ENCODE results near the gene HEXD.
A peak's percentile ranks its signal among the peaks of the same experiment; 100 is the strongest.

Gene HEXD

DNA sequence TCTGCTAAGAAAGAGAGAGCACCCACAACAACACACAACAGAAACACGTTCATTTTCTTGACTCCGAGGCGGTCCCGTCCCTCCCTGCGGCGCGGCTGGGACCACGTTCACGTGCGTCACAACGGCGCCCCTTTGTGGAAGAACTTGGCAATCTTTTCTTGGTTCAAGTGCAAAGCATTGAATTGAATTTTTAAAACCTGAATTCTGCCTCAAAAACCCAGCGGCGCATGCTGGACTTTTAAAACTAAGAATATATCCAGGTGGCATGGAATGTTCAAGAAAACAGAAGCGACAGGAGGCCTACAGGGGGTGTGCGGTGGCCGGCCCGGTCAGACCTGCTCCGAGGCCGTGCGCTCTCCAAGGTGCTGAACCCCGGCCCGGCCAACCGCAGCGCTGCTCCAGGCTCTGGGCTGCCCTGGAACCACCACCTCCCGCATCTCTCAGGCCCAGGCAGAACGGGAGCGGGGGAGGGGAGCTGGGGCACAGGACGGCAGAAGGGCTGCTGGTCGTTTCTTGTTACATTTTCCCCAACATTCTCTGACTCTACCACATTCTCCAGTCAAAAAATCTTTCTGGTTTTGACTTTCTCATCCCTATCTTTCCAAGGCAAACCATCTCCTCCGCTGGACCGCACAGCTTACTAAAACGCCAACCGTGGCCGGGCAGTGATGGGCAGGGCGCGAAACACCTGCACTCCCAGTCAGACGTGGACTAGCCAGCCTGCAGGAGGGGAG, 3.4 kb upstream of the HEXD start:
- peak; percentile 38 to 56 (median 42) for DNase-seq (ENCODE audit: low read depth in 2 of 3, low spot score in 2 of 3)

DNA sequence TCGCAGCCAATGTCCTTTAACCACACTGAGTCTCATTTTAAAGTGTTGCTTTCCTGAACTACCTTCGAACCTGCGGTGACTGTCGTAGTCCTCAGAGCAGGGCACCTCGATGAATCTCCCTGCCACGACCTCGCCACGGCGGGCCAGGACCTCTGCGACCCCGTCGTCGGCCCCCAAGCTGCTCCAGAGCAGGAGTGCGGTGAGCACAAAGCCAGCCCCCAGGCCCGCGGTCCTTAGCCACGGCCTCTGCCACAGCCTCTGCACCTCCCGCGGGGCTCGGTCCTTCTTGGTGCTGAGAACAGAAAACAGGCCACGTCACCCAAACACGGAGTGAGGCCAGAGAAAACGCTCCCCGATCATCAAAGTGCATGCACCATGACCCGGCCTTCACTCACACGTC, 2.8 kb upstream of the HEXD start:
- DNase-seq (ENCODE audit: low read depth in 2 of 3, low spot score in 2 of 3), result no peak

DNA sequence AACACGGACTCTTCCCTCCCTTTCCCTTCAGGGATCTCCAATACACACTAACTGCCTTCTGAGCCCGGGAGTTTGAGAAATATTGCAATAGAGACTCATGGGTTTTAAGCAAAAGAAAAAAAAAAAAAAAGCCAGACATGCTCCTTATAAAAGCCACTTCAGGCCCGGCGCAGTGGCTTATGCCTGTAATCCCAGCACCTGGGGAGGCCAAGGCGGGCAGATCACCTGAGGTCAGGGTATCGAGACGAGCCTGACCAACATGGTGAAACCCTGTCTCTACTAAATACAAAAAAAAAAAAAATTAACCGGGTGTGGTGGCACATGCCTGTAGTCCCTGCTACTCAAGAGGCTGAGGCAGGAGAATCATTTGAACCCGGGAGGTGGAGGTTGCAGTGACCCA, 2.4 kb upstream of the HEXD start:
- no peak for DNase-seq (ENCODE audit: low read depth in 2 of 3, low spot score in 2 of 3)

DNA sequence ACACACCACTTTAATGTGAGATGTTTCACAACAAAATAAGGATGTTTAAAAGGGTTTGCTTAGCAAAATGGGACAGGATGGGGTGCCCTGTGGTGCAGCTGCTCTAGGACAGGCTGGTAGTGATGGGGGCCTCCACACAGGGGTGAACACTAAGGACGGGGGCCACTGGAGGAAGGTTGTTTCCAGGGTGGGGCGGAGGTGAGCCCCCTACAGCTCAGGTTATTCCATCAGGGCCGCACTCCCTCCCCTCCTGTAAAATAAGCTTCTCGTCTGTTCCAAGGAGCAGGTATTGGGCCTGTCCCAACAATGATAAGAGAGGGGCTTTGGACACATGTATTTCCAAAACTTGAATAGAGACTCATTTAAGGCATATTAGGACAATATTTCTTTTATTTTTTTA, 1.9 kb upstream of the HEXD start:
- DNase-seq (ENCODE audit: low read depth in 2 of 3, low spot score in 2 of 3), result no peak

DNA sequence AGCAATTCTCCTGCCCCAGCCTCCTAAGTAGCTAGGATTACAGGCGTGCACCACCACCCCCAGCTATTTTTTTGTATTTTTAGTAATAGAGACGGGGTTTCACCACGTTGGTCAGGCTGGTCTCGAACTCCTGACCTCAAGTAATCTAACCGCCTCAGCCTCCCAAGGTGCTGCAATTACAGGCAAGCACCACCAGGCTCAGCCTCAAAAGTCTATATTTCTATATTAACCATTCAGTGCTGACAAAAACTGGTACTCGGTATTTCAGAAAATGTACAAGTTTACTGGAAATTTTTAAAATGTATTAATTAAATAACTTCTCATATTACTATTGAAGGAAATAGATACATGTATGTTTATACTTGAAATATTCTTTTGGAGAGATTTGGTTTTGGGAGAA, 1.4 kb upstream of the HEXD start:
- DNase-seq (ENCODE audit: low read depth in 2 of 3, low spot score in 2 of 3), result no peak

DNA sequence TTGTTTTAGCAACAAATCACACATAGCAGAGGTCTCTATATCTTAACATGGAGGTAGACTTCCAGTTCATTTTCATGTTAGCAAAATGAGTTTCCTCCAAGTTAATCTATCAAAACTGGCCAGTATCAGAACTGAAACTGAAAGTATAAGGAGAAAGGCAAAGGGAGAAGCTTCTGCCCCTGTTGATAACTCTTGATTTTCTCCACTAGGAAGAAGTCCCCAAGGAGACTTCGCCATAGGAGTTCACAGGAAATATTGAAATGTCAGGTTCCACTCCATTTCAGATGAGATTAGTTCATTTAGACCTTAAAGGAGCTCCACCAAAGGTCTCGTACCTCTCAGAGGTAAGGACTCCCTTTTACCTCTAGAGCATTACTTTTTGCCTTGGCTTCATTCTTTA, 1.4 kb downstream of the HEXD start:
- DNase-seq (ENCODE audit: low read depth in 2 of 3, low spot score in 2 of 3), result no peak

DNA sequence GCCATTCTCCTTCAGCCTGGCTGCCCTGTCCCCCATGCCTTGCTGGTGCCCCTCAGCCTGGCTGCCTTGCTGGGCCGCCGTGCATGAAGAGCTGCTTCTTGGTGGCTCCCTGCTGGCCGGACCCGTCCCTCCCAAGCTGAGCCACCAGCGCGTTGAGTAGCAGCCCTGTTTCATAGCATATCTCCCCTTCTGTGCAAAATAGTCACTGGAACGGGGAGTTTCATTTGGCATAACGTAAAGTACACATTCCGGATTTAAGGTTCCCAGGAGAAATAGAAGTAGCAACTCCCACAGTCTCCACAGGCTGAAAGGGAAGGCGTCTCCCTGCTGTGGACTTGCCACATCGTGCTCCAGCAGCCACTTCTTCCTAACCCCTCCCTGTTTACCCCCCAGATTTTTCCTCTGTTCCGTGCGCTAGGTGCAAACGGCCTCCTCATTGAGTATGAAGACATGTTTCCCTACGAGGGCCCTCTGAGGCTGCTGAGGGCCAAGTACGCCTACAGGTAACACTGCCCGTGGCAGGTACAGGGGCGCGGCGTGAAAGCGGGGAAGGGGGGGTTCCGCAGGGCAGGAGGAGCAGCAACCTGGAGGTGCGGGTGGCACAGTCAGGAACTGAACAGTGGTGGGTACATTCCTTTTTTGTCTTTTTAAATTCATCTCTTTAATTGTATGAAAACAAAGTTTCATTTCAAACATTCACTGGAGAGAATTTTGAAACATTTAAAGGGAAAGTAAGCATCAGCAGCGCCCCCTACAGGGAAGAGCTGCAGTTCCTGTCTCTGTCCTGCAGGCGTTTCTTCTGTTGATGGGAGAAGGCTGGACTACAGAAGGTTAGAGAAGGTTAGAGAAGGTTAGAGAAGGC, 6.1 kb downstream of the HEXD start:
- DNase-seq (ENCODE audit: low read depth in 2 of 3, low spot score in 2 of 3), result peak in 1 of 3 experiments; percentile 49

DNA sequence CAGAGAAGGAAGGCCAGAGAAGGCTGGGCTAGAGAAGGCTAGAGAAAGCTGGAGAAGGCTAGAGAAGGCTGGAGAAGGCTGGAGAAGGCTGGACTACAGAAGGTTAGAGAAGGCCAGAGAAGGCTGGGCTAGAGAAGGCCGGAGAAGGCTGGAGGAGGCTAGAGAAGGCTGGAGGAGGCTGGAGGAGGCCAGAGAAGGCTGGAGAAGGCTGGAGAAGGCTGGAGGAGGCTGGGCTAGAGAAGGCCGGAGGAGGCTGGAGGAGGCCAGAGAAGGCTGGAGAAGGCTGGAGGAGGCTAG, 6.7 kb downstream of the HEXD start:
- DNase-seq (ENCODE audit: low read depth in 2 of 3, low spot score in 2 of 3), result no peak

DNA sequence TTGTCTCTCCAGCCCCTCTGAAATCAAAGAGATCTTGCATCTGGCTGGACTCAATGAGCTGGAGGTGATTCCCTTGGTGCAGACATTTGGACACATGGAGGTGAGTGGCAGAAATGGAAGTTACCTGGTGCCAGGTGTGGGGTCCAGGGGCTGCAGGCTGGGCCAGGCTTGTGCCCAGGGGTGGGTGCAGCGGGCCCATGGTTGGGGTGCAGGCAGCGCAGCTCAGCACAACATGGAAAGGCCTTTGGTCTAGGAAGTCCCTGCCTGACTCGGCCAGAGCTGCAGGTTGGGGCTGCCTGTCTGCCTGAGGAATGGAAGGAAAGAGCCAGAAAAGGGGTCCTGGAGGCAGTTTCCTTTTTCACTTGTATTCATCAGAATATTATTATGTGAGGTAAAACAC, 10.4 kb downstream of the HEXD start:
- no peak for DNase-seq (ENCODE audit: low read depth in 2 of 3, low spot score in 2 of 3)

DNA sequence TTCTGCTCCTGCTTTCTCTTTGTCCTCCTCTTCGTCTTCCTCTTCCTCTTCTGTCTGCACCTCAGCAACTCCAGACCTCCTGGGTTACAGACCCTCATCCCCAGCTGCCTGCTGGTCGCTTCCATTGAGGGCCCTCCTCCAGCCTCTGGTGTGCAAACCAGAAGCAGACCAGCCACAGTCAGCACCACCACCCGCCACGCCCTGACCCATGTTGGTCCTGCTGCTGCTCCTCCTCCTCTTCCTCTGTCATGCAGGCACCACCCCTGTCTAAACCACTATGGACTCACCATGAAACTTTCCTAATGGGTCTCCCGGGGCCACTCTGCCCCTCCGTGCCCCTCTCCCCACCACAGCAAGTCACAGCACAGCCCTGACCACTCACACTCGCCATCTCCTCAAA, 11.7 kb downstream of the HEXD start:
- no peak for DNase-seq (ENCODE audit: low read depth in 2 of 3, low spot score in 2 of 3)

DNA sequence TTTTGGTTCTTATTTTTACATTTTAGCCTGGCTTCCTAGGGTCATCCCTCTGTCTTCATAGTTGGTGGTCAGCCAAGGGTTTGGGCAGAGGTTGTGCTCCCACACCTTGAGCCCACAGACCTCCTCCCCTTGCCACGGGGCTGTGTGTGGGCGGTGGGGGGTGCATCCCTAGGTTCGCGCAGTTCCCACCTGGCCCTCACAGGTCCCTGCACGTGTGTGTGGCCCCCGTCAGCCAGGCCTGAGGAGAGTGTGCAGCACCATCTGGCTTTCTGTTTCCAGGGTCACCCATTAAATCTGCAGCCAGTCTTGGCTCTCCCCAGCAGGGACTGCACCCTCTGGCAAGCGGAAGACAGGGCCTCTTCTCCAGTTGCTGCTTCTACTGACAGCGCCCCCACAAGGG, 13.9 kb downstream of the HEXD start:
- DNase-seq (ENCODE audit: low read depth in 2 of 3, low spot score in 2 of 3), result no peak

DNA sequence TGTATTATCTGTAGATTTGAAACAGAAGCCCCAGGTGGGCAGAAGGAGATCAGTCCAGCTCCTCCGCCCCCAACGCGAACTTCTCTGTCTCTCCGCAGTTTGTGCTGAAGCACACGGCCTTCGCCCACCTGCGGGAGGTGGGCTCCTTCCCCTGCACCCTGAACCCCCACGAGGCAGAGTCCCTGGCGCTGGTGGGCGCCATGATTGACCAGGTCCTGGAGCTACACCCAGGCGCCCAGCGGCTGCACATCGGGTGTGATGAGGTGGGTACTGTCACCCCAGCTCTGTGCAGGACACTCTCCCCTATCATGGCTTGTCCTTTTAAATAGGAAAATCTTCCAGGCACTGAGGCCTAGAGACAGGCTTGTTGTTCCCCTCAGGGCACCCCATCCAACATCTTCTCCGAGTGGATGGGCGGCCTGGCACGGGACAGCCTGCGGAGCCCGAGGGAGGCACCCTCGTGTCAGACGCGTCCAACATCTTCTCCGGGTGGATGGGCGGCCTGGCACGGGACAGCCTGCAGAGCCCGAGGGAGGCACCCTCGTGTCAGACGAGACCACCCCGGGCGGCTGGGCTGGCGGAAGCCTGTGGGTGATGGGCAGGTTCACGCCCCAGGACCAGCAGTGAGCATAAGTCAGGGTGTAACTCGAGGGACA, 15.5 kb downstream of the HEXD start:
- DNase-seq (ENCODE audit: low read depth in 2 of 3, low spot score in 2 of 3), result no peak

DNA sequence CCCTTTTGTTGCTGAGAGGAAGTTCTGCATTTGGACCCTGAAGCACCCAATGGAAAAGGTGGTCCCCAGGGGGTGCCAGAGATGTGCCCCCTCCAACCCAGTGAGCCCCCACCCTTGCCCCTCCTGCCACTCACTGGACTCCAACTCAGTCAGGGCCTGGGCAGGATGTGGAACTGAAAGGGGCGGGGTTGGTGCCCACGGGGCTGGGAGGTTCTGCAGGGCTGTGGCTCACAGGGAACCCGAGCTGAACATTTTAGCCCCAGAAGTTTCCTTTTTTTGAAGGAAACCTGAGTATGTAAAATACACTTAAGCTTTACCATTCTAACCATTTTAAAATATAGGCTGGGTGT, 16.0 kb downstream of the HEXD start:
- DNase-seq (ENCODE audit: low read depth in 2 of 3, low spot score in 2 of 3), result no peak

DNA sequence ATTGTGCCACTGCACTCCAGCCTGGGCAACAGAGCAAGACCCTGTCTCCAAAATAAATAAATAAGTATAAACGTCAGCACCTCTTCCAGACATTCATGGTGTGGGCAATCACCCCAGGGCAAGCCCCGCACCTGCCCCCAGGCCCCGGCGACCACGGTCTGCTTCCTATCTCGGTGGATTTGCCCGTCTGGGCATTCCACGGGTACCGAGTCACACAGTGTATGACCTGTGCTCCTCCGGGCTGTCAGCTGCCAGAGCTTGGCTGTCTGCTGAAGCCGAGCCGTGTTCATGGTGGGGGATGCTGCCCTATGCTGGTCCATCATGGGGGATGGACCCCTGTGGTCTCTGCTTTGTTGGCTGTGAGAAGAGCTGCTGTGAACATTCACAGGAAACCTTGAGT, 17.0 kb downstream of the HEXD start:
- DNase-seq (ENCODE audit: low read depth in 2 of 3, low spot score in 2 of 3), result no peak

DNA sequence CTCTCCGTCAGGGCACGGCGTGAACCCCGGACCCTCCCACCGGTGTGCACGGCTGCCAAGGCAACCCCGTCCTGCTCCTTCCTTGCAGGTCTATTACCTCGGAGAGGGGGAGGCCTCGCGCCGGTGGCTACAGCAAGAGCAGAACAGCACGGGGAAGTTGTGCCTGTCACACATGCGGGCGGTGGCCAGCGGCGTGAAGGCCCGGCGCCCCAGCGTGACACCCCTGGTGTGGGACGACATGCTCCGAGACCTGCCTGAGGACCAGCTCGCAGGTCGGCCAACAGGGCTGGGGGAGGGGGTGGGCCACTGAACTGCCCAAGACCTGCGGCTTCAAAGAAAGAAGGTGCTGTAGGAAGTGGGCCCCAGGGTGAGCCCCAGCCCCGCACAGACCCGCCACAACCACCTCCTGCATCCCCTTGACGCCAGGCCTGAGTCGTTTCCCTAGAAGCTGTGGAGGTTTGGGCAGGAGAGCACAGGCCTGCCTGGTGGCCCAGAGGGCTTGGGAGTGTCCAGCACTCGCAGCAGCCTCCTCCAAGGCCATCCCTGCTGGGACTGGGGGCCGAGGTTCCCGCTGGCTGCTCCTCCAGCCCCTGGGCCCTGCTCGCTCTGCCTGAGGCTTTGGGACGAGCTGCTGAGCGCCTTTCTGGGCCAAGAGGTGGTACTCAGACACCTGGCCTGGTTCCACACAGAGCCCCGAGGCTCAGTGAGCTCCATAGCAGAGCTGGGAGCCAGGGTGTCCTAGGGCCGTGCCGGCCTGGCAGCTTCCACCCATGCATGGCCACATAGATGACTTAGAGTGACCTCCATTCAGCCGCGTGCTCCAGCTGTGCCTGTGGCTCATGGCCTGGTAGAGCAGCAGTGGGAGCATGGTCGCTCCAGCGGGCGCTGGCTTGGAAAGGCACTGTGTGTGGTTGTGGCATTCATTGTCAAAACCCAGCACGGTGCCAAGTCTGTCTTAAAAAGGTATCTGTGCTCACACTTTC, 17.7 kb downstream of the HEXD start:
- DNase-seq (ENCODE audit: low read depth in 2 of 3, low spot score in 2 of 3), result no peak

DNA sequence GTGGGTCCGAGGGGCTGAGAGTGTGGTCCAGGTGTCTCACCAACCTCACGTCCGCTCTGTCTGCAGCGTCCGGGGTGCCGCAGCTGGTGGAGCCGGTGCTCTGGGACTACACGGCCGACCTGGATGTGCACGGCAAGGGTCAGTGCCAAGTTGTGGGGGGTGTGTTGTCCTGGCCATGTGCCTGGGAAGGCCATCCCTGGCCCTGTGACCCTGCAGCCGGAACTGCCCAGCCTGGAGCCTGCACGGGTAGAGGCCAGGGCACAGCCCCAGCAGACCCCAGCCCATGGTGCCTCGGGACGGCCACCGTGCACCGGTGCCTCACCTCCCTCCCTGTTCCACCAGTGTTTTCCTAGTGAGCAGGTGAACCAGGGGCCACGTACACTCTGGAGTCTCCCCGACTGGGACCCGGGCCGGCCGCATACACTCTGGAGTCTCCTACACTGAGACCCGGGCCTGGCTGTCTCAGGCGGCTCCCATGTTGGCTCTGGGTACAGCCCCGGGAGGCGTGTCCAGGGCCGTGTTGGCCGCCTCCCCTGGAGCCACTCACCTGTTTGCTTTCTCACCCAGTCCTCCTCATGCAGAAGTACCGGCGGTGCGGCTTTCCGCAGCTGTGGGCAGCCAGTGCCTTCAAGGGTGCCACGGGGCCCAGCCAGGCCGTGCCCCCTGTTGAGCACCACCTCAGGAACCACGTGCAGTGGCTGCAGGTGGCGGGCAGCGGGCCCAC, 18.6 kb downstream of the HEXD start:
- DNase-seq (ENCODE audit: low read depth in 2 of 3, low spot score in 2 of 3), result no peak

DNA sequence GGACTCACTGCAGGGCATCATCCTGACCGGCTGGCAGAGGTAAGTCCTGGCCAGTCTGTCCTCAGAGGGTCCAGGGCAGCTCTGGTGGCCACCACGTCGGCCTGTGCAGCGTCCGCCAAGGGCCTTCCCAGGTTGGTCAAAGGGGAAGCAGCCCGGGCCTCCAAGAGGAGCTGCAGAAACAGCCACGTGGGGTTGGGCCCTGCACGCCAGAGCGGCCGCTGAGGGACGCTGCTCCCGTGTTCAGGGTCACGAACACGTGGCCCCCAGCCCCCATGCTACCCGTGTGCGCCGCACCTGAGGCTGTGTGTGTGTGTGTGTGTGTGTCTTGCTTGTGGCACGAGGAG, 19.1 kb downstream of the HEXD start:
- DNase-seq (ENCODE audit: low read depth in 2 of 3, low spot score in 2 of 3), result no peak

DNA sequence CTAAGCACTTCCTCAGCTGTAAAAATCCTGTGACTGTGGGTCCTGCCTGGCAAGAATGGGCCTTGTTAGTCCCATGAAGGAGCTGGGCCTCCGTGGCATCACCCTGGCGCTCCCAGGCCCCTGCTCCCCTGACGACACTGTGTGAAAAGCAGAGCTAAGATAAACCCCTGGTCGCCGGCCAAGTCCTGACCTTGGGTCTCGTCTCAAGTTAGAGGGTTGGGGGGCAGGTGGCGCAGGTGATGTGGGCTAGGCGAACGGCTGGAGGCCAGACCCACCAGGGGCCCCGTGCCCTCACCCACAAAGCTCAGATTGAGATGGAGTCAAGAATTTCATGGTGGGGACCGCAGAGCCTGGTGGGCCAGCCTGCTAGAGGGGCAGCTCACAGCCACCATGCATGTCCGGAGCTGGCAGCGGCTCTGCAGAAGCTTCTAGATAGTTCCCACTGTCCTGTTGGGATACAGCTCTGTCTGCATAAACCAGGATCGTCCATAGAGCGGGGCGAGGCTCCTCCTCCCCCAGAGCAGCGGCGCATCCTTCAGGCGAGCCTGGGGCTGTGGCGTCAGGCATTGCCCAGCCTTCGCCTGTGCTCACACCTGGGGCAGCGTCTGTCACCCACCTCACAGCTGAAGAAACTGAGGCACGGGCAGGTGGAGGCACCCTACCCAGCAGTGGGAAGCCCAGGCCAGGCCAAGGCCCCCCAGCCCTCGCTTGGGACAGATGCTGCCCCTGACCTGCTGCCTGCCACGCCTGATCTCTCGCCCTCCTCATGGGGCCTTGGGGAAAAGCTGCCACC, 20.4 kb downstream of the HEXD start:
- no peak for DNase-seq (ENCODE audit: low read depth in 2 of 3, low spot score in 2 of 3)

DNA sequence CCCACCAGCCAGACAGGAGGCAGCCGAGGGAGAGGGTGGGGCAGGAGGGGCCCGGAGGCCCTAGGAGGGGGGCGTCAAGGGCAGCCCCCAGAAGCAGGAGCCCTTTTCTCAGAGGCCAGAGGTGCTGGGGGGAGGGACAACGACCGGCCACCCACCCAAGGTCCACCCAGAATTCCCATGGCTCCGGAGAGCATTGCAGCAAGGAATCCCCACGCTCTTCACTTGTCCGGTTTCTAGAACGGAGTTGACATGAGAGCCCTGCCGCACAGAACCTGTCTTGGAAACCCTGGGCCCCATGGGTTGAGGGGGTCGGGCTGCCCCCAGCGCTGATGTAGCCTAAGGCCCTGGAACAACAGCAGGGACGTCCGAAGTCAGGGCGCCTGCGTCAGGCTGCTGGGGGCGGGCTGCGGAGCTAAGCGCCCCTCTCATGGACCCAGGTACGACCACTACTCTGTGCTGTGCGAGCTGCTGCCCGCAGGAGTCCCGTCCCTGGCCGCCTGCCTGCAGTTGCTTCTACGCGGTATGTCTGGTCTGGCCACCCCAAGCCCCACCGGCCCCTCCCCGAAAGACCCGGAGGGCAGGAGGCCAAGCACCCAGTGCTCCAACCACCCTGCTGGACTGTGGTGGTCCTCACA, 21.2 kb downstream of the HEXD start:
- no peak for DNase-seq (ENCODE audit: low read depth in 2 of 3, low spot score in 2 of 3)

Measured in activated CD8-positive, alpha-beta memory T cell treated with anti-CD3 and anti-CD28 coated beads for 48 hours (primary cell).